Left ventricle myocardium inferior (tissue), 1 donor: ENCODE data around the gene OR52A1. TPM values are rescaled to one million over a fixed set of nuclear protein-coding genes. Genes with fewer than 3 reads are reported as not detected.

Experiments used
- DNase-seq: peaks from one replicate; pipeline ENCODE4 v3.0.0-alpha.2; 2020
- H3K27ac ChIP-seq: fragments of 200-600 bp; replicated peaks from 2 replicates; pipeline ENCODE4 v1.8.0; 2021
- H3K27me3 ChIP-seq: fragments of 200-600 bp; 2 replicates; pipeline ENCODE4 v1.8.0; 2021; ENCODE audit warnings: low read depth
- H3K36me3 ChIP-seq: fragments of 200-600 bp; 2 replicates; pipeline ENCODE4 v1.8.0; 2021
- H3K4me1 ChIP-seq: fragments of 200-600 bp; 2 replicates; pipeline ENCODE4 v1.8.0; 2021
- H3K4me3 ChIP-seq: fragments of 200-600 bp; 2 replicates; pipeline ENCODE4 v1.8.0; 2021; ENCODE audit warnings: mild to moderate bottlenecking, moderate library complexity
- H3K9me3 ChIP-seq: fragments of 200-600 bp; replicated peaks from 2 replicates; pipeline ENCODE4 v1.8.0; 2021
- intact Hi-C: fragments of 100-400 bp; cut with micrococcal nuclease; formaldehyde crosslinking; loops from one replicate; pipeline ENCODE4 v1.11.0; 2022
- long read RNA-seq: library from polyadenylated mRNA; unstranded; transcript quantifications from one replicate; pipeline ENCODE4 v2.0.0, GENCODE V29; 2021
- total RNA-seq: library from RNA; stranded (reverse); fragmentation: NEBNext Ultra II Directional; extraction: Animal tissue kit (Norgen Biotek cat#: 25700); gene quantifications from one replicate; pipeline ENCODE4 v1.2.1, GENCODE V29; 2021
- TF ChIP-seq, protein P1 (sequence below): fragments of 200-600 bp; IDR thresholded peaks from 2 replicates; pipeline ENCODE4 v1.8.0; 2021; ENCODE audit warnings: antibody characterized with exemption, mild to moderate bottlenecking, borderline replicate concordance
- donor health status: DM: no; HTN: yes; CAD: no; lungs with severe emphysema.

Gene OR52A1
- total RNA-seq = not detected
- long read RNA-seq = 0 reads

- intact Hi-C loops = no loop called here
- Histone ChIP-seq H3K27ac (no peak within 1 kb of the TSS), H3K36me3 (no peaks in the 10 kb centered on the region), H3K4me1 (no peaks in the 10 kb centered on the region), H3K4me3 (no peak within 1 kb of the TSS), H3K9me3 (peaks cover 10% of the 10 kb centered on the region), H3K27me3 (no peaks in the 10 kb centered on the region)
- TF ChIP-seq, protein P1, sequence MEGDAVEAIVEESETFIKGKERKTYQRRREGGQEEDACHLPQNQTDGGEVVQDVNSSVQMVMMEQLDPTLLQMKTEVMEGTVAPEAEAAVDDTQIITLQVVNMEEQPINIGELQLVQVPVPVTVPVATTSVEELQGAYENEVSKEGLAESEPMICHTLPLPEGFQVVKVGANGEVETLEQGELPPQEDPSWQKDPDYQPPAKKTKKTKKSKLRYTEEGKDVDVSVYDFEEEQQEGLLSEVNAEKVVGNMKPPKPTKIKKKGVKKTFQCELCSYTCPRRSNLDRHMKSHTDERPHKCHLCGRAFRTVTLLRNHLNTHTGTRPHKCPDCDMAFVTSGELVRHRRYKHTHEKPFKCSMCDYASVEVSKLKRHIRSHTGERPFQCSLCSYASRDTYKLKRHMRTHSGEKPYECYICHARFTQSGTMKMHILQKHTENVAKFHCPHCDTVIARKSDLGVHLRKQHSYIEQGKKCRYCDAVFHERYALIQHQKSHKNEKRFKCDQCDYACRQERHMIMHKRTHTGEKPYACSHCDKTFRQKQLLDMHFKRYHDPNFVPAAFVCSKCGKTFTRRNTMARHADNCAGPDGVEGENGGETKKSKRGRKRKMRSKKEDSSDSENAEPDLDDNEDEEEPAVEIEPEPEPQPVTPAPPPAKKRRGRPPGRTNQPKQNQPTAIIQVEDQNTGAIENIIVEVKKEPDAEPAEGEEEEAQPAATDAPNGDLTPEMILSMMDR = no peak
- DNase-seq = no peak
Observed at GRCh38 chr11:5154657-5155056, at the start of gene OR52A1. TSS of gene OR52A1 (minus strand) at chr11:5154757. CDS start at chr11:5152369, 2,388 bp downstream.

- Histone ChIP-seq H3K27me3 (peaks cover 4% of the 10 kb centered on the region), H3K4me1 (no peaks in the 10 kb centered on the region), H3K36me3 (no peaks in the 10 kb centered on the region), H3K4me3 (no peak overlapping the region), H3K9me3 (no peaks in the 10 kb centered on the region), H3K27ac (no peak overlapping the region)
- DNase-seq = no peak
- intact Hi-C loops = no loop called here
- TF ChIP-seq, protein P1 = no peak
Observed at GRCh38 chr11:5203366-5203765, 48.8 kb upstream of the OR52A1 start.

- H3K4me1 ChIP-seq = no peaks in the 10 kb centered on the region
- H3K4me3 ChIP-seq = no peak within 1 kb of the TSS
- intact Hi-C loops = no loop called here
- no peaks in the 10 kb centered on the region for H3K9me3 ChIP-seq
- no peak within 1 kb of the TSS for H3K27ac ChIP-seq
- H3K27me3 ChIP-seq = peaks cover 4% of the 10 kb centered on the region
- TF ChIP-seq, protein P1 = no peak
- no peak for DNase-seq
- H3K36me3 ChIP-seq = no peaks in the 10 kb centered on the region
Observed at GRCh38 chr11:5200582-5200981, 46.0 kb upstream of the OR52A1 start, which contains the start of gene OR51V1. TSS of gene OR51V1 (minus strand) at chr11:5200682. CDS start at chr11:5200682, 0 bp downstream.

DNA sequence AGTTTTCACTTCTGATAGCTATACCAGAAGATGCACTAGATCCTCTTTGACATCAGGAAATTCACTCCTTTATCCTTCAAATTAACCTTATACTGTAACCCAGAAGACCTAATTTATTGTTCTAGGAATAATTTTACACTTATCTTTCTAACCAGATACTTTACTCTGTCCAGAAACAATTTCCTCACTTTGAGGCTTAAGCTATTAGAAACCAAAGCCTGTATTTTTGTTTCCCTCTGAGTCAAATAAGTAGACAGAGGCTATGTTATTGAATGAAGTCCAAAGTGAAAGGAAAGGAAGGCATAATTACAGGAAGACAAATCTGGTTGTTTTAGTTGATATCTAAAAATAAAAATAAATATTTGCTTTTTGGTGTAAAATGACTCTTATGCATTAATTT lies 43.7 kb upstream of the OR52A1 start:
- Histone ChIP-seq H3K27ac (no peak overlapping the region), H3K4me3 (no peak overlapping the region), H3K9me3 (peaks cover 5% of the 10 kb centered on the region), H3K27me3 (peaks cover 4% of the 10 kb centered on the region), H3K36me3 (no peaks in the 10 kb centered on the region), H3K4me1 (no peaks in the 10 kb centered on the region)
- TF ChIP-seq, protein P1 = no peak
- intact Hi-C loops = no loop called here
- no peak for DNase-seq

DNA sequence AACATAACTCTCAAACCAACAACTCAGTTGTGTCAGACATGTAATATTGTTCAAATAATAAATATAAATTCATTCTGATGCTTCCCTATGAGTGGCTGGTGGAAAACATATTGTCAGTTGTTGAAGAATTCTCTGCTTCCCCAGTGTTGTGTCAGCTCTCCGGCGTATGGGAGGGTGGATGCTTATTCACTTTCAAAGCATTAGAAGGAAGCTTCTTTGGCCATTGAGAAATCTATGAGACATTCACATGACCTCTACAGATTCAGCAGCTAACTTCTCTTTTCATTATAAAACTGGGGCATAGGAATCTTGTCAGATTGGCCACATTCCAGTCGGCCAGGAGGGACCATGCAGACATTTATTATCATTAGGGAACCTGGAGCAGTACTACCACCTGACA lies 43.0 kb upstream of the OR52A1 start:
- Histone ChIP-seq H3K27me3 (peaks cover 4% of the 10 kb centered on the region), H3K36me3 (no peaks in the 10 kb centered on the region), H3K27ac (no peak overlapping the region), H3K9me3 (peaks cover 12% of the 10 kb centered on the region), H3K4me1 (no peaks in the 10 kb centered on the region), H3K4me3 (no peak overlapping the region)
- intact Hi-C loops = no loop called here
- TF ChIP-seq, protein P1 = no peak
- no peak for DNase-seq
